A549 (cell line): ENCODE measurements around the gene ATP10A. TPM values are rescaled to one million over a fixed set of nuclear protein-coding genes. Genes with fewer than 3 reads are reported as not detected.

Experiments used
- ATAC-seq, 2 experiments: fragments of 200-7000 bp in 1 of 2; fragments of >200 bp in 1 of 2; cut with Nextera tagmentation in 1 of 2; cut with Tn5 transposase in 1 of 2; 3 replicates each; pipeline versions ENCODE4 v1.8.0 to v1.9.1; 2018 to 2020; ENCODE audit warnings: mild to moderate bottlenecking in 1 of 2, moderate library complexity in 1 of 2
- CTCF ChIA-PET: fragments of 300-600 bp; sonication (Branson Sonifier 250); formaldehyde crosslinking; extraction: SDS; loops from one replicate; lab custom pipeline; 2021; ENCODE audit warnings: antibody characterized with exemption, inconsistent platforms; lab: Yijun Ruan, JAX
- POLR2A ChIA-PET: fragments of 350-600 bp; formaldehyde crosslinking; extraction: SDS; loops from one replicate; lab custom pipeline; 2021; ENCODE audit warnings: antibody characterized with exemption, inconsistent platforms; lab: Yijun Ruan, JAX
- DNase-seq, 2 experiments: peaks; one replicate each; pipeline versions ENCODE4 v3.0.0 to v3.0.0-alpha.2; 2011 to 2016; ENCODE audit warnings: low read depth in 1 of 2, low spot score in 1 of 2
- FAIRE-seq: peaks from 2 replicates; lab custom pipeline; 2011; peaks lifted over from hg19 to GRCh38; lab: Jason Lieb, UNC
- H3K27ac ChIP-seq, 2 experiments: fragments of >200 bp; sonication (Bioruptor Twin); formaldehyde crosslinking; 3 replicates each; pipeline ENCODE4 v1.5.1; 2016 to 2017
- H3K4me1 ChIP-seq: fragments of >200 bp; sonication (Bioruptor Twin); formaldehyde crosslinking; 3 replicates; pipeline ENCODE4 v1.6.1; 2016
- H3K4me2 ChIP-seq: fragments of >200 bp; sonication (Bioruptor Twin); formaldehyde crosslinking; 3 replicates; pipeline ENCODE4 v1.6.1; 2016
- H3K4me3 ChIP-seq: fragments of >200 bp; sonication (Bioruptor Twin); formaldehyde crosslinking; 3 replicates; pipeline ENCODE4 v1.5.1; 2016
- H3K9me3 ChIP-seq: fragments of >200 bp; sonication (Bioruptor Twin); formaldehyde crosslinking; 3 replicates; pipeline ENCODE4 v1.6.1; 2016
- BCL3 ChIP-seq: fragments of >200 bp; sonication (Bioruptor Twin); formaldehyde crosslinking; IDR thresholded peaks from 3 replicates; pipeline ENCODE4 v1.6.1; 2016
- CBX2 ChIP-seq: fragments of 200-600 bp; sonication (generic); IDR thresholded peaks from 2 replicates; pipeline ENCODE4 v1.6.1; 2016; ENCODE audit warnings: low read depth, mild to moderate bottlenecking, borderline replicate concordance
- CEBPB ChIP-seq, 2 experiments: fragments of >200 bp in 1 of 2; sonication (Bioruptor Twin) in 1 of 2; formaldehyde crosslinking in 1 of 2; IDR thresholded peaks; 2 replicates each; pipeline ENCODE4 v1.6.1; 2012 to 2016
- CTCF ChIP-seq: fragments of >200 bp; sonication (Bioruptor Twin); formaldehyde crosslinking; IDR thresholded peaks from 3 replicates; pipeline ENCODE4 v1.5.1; 2016
- EHF ChIP-seq: fragments of 250-450 bp; sonication (Bioruptor Pico); IDR thresholded peaks from 2 replicates; pipeline ENCODE4 v1.5.0; 2020; ENCODE audit warnings: mild to moderate bottlenecking
- ELK1 ChIP-seq: fragments of 150-350 bp; IDR thresholded peaks from 2 replicates; pipeline ENCODE4 v1.6.1; 2014; ENCODE audit warnings: low read depth, mild to moderate bottlenecking, low read length
- GATA3 ChIP-seq: IDR thresholded peaks from 2 replicates; pipeline ENCODE4 v1.6.1; 2012; ENCODE audit warnings: borderline replicate concordance
- HEYL ChIP-seq: fragments of 250-450 bp; sonication (Bioruptor Pico); IDR thresholded peaks from 2 replicates; pipeline ENCODE4 v1.8.0; 2021; ENCODE audit warnings: mild to moderate bottlenecking, moderate library complexity
- HOXB13 ChIP-seq: fragments of 250-450 bp; sonication (Bioruptor Pico); IDR thresholded peaks from 2 replicates; pipeline ENCODE4 v1.5.0; 2020; ENCODE audit warnings: low read depth, mild to moderate bottlenecking, moderate library complexity
- HOXB5 ChIP-seq: fragments of 250-450 bp; sonication (Bioruptor Pico); IDR thresholded peaks from 2 replicates; pipeline ENCODE4 v1.5.0; 2020; ENCODE audit warnings: mild to moderate bottlenecking, moderate library complexity
- JUN ChIP-seq, 2 experiments: fragments of >200 bp; sonication (Bioruptor Twin); formaldehyde crosslinking; IDR thresholded peaks; 2 replicates in 1 of 2; 3 replicates in 1 of 2; pipeline ENCODE4 v1.6.1; 2016 to 2017
- JUNB ChIP-seq: fragments of >200 bp; sonication (Bioruptor Twin); formaldehyde crosslinking; IDR thresholded peaks from 2 replicates; pipeline ENCODE4 v1.6.1; 2016
- KDM1A ChIP-seq: fragments of 200-600 bp; sonication (generic); IDR thresholded peaks from 2 replicates; pipeline ENCODE4 v1.6.1; 2016; ENCODE audit warnings: low read depth, mild to moderate bottlenecking
- MYC ChIP-seq: IDR thresholded peaks from 2 replicates; pipeline ENCODE4 v1.6.1; 2012; ENCODE audit warnings: mild to moderate bottlenecking, inconsistent platforms, low read length, improper control_type of control experiment, borderline replicate concordance
- NFE2L2 ChIP-seq: fragments of 150-350 bp; conservative IDR thresholded peaks from 2 replicates; pipeline ENCODE4 v1.6.1; 2014; ENCODE audit warnings: low read length
- NR3C1 ChIP-seq: fragments of >200 bp; sonication (Bioruptor Twin); formaldehyde crosslinking; IDR thresholded peaks from 3 replicates; pipeline ENCODE4 v1.6.1; 2017
- PBX3 ChIP-seq: IDR thresholded peaks from 2 replicates; pipeline ENCODE4 v1.6.1; 2012
- PHF8 ChIP-seq: fragments of 200-600 bp; sonication (generic); IDR thresholded peaks from 2 replicates; pipeline ENCODE4 v1.6.1; 2016; ENCODE audit warnings: low read depth, mild to moderate bottlenecking, antibody characterized with exemption, moderate library complexity, borderline replicate concordance
- RAD21 ChIP-seq, 2 experiments: fragments of >200 bp in 1 of 2; sonication (Bioruptor Twin) in 1 of 2; formaldehyde crosslinking in 1 of 2; IDR thresholded peaks in 1 of 2; conservative IDR thresholded peaks in 1 of 2; 2 replicates in 1 of 2; 3 replicates in 1 of 2; pipeline ENCODE4 v1.6.1; 2012 to 2018; ENCODE audit warnings: inconsistent platforms in 1 of 2
- REST ChIP-seq: fragments of 200-600 bp; sonication (generic); IDR thresholded peaks from 2 replicates; pipeline ENCODE4 v1.6.1; 2016; ENCODE audit warnings: antibody characterized with exemption, mild to moderate bottlenecking, moderate library complexity
- SMC3 ChIP-seq: fragments of >200 bp; sonication (Bioruptor Twin); formaldehyde crosslinking; IDR thresholded peaks from 3 replicates; pipeline ENCODE4 v1.6.1; 2018; ENCODE audit warnings: inconsistent platforms
- TP53 ChIP-seq: fragments of 250-450 bp; sonication (Bioruptor Pico); IDR thresholded peaks from 2 replicates; pipeline ENCODE4 v1.5.0; 2021; ENCODE audit warnings: mild to moderate bottlenecking, moderate library complexity
- ZC3H11A ChIP-seq: fragments of 450-650 bp; IDR thresholded peaks from 2 replicates; pipeline ENCODE4 v1.6.1; 2014; ENCODE audit warnings: antibody characterized with exemption, mild to moderate bottlenecking
- WGBS: methylation state at CpG from one replicate; pipeline ENCODE4 v1.1.6; 2017; ENCODE audit errors: missing lambda C conversion rate; 5-methylcytosine and 5-hydroxymethylcytosine counted together
- polyA plus RNA-seq, 4 experiments: library from polyadenylated mRNA; depleted of rRNA in 3 of 4; stranded (reverse); fragments of >200 nt; fragmentation: RNase III in 1 of 4; extraction: RNeasy Plus Mini Kit Qiagen cat#74134 plus additional on column Dnase treatment in 1 of 4; gene quantifications; 2 replicates in 3 of 4; 3 replicates in 1 of 4; pipeline ENCODE4 v1.2.3, GENCODE V29; 2011 to 2017

The ATP10A gene
- polyA plus RNA-seq, 2 of the 4 experiments (the other 2 are of a cell fraction) = 5.9 to 7.6 TPM

GRCh38 chr15:25711164-25711563, 152.0 kb downstream of the ATP10A start:
- POLR2A ChIA-PET = no interaction called here
- Histone ChIP-seq H3K4me2 (no peak overlapping the region), H3K27ac (no peak overlapping the region), H3K4me1 (no peaks in the 10 kb centered on the region), H3K4me3 (no peak overlapping the region), H3K9me3 (no peaks in the 10 kb centered on the region)
- DNase-seq = no peak
- no peak for FAIRE-seq
- CTCF ChIA-PET = interaction anchor here (0.9 to 2.3 kb wide), 3 partner anchors 10 to 13 kb away, joined by 3 to 12 read pairs (median 4); no protein-coding TSS in a partner anchor
- WGBS = 88% methylated on average over 6 of the region's 9 CpGs
- TF ChIP-seq JUN (IDR thresholded peaks at IDR 0.05) (no peak), CBX2 (no peak), HOXB13 (no peak), HEYL (no peak), REST (no peak), MYC (no peak), TP53 (no peak), KDM1A (no peak), ELK1 (no peak), GATA3 (no peak)
- no peak for ATAC-seq

- Histone ChIP-seq H3K9me3 (no peaks in the 10 kb centered on the region), H3K4me1 (no peaks in the 10 kb centered on the region), H3K27ac (no peak overlapping the region), H3K4me3 (no peak overlapping the region), H3K4me2 (no peak overlapping the region)
- CTCF ChIA-PET = interaction anchor here (0.9 to 2.3 kb wide), 11 partner anchors 9 to 223 kb away, joined by 3 to 12 read pairs (median 4); no protein-coding TSS in a partner anchor
- FAIRE-seq (no peak), DNase-seq (peak; percentile 28 to 35), ATAC-seq (peak; percentile 92 to 97)
- TF ChIP-seq SMC3 = peak; percentile 36; the same call in 1 of the 3 replicates
- TF ChIP-seq RAD21 (conservative IDR thresholded peaks at IDR 0.05 in 1 of 2, IDR thresholded peaks at IDR 0.05 in 1 of 2) = peak in 1 of 2 experiments; percentile 42; a peak in 2 of 5 replicates
- no peak for TF ChIP-seq CEBPB (IDR thresholded peaks at IDR 0.05)
- TF ChIP-seq CTCF = peak; percentile 41; the same call in 2 of the 3 replicates
- no peak for TF ChIP-seq ZC3H11A
- 50% methylated on average over 3 of the region's 10 CpGs for WGBS
- POLR2A ChIA-PET = interaction anchor here (0.6 kb wide), 1 partner anchor 24 kb away, joined by 3 read pairs; no protein-coding TSS in a partner anchor
These were observed 152.9 kb downstream of the ATP10A start for GRCh38 chr15:25710184-25710583.

GRCh38 chr15:25709437-25710159, 153.5 kb downstream of the ATP10A start:
- ChIA-PET CTCF (interaction anchor here (0.9 to 2.3 kb wide), 10 partner anchors 9 to 224 kb away, joined by 3 to 12 read pairs (median 4); no protein-coding TSS in a partner anchor), POLR2A (no interaction called here)
- FAIRE-seq (no peak), DNase-seq (no peak), ATAC-seq (no peak)
- Histone ChIP-seq H3K4me2 (no peak overlapping the region), H3K9me3 (no peaks in the 10 kb centered on the region), H3K4me1 (no peaks in the 10 kb centered on the region), H3K27ac (no peak overlapping the region), H3K4me3 (no peak overlapping the region)
- WGBS = 89% methylated on average over 18 of the region's 19 CpGs
- TF ChIP-seq NFE2L2 (no peak), EHF (CRISPR knock-in tag) (no peak), PHF8 (no peak), PBX3 (no peak), GATA3 (no peak), NR3C1 (no peak), BCL3 (no peak), JUNB (no peak), TP53 (no peak), HOXB5 (CRISPR knock-in tag) (no peak)
